Uterus (tissue), 4 donors: ENCODE data around the gene YOD1. TPM values are rescaled to one million over a fixed set of nuclear protein-coding genes. Genes with fewer than 3 reads are reported as not detected.

ENCODE experiments used
- DNase-seq, 2 donors: peaks; one replicate each; pipeline ENCODE4 v3.0.0-alpha.2; 2019 to 2020
- H3K27ac ChIP-seq, 2 donors: fragments of 200-600 bp; sonication (generic); 1 replicate in 1 of 2; 2 replicates in 1 of 2; pipeline ENCODE4 v1.5.1; 2016 to 2018
- H3K27me3 ChIP-seq, 2 donors: fragments of 200-600 bp; sonication (generic); one replicate each; pipeline ENCODE4 v1.5.1; 2018 to 2019; ENCODE audit warnings: control low read depth in 1 of 2
- H3K36me3 ChIP-seq, 2 donors: fragments of 200-600 bp; sonication (generic); one replicate each; pipeline ENCODE4 v1.5.1; 2019; ENCODE audit warnings: control low read depth in 1 of 2
- H3K4me1 ChIP-seq, 2 donors: fragments of 200-600 bp; sonication (generic); one replicate each; pipeline ENCODE4 v1.5.1; 2018 to 2019; ENCODE audit warnings: control low read depth in 1 of 2
- H3K4me3 ChIP-seq, 2 donors: fragments of 200-600 bp; sonication (generic); 1 replicate in 1 of 2; 2 replicates in 1 of 2; pipeline ENCODE4 v1.5.1; 2018 to 2019; ENCODE audit warnings: mild to moderate bottlenecking in 1 of 2
- H3K9me3 ChIP-seq, 2 donors: fragments of 200-600 bp; sonication (generic); one replicate each; pipeline ENCODE4 v1.5.1; 2019; ENCODE audit warnings: control low read depth in 1 of 2
- POLR2A ChIP-seq, 2 donors: fragments of 450-650 bp; IDR thresholded peaks; one replicate each; pipeline ENCODE4 v1.6.1; 2016; ENCODE audit warnings: antibody characterized with exemption in 2 of 2, mild to moderate bottlenecking in 1 of 2, moderate library complexity in 1 of 2
- intact Hi-C: fragments of 100-400 bp; cut with DNase I; formaldehyde crosslinking; loops from one replicate; pipeline ENCODE4 v1.15.1; 2023; ENCODE audit warnings: low total_unique reads
- total RNA-seq, 4 donors: library from RNA; depleted of rRNA in 3 of 4; stranded (reverse); fragments of >200 nt in 3 of 4; gene quantifications; one replicate each; pipeline versions ENCODE4 v1.1.0 to v1.2.4, GENCODE V29; 2014 to 2023
- TF ChIP-seq, protein P1 (sequence below), 4 experiments: fragments of 200-600 bp in 2 of 4; fragments of 450-650 bp in 2 of 4; sonication (generic) in 2 of 4; IDR thresholded peaks; one replicate each; pipeline ENCODE4 v1.5.1; 2016 to 2019; ENCODE audit warnings: antibody characterized with exemption in 4 of 4, mild to moderate bottlenecking in 2 of 4, moderate library complexity in 1 of 4
- donor health status: DM: yes; HTN: yes; CAD: no.

The YOD1 gene
- total RNA-seq, 4 donors from 2014 or later, result 3.3 to 17.1 (median 7.6) TPM

DNA sequence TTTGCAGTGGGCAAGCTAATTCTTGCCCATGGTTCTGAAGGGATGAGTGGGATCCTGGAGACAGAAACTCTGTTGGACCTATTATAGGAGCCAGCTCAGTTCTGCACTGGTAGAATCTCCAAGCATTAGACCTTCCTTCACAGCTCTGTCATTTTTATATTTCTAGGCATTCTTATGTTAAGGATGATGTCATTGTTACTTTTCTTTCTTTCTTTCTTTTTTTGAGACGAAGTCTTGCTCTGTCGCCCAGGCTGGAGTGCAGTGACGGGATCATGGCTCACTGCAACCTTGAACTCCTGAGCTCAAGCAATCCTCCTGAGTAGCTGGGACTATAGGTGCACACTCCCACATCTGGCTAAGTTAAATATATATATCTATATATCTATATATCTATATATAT is 9.6 kb upstream of the YOD1 start:
- Histone ChIP-seq H3K36me3 (no peaks in the 10 kb centered on the region), H3K4me3 (no peak overlapping the region), H3K27ac (no peak overlapping the region), H3K4me1 (no peaks in the 10 kb centered on the region), H3K9me3 (no peaks in the 10 kb centered on the region), H3K27me3 (no peaks in the 10 kb centered on the region)
- TF ChIP-seq, protein P1, sequence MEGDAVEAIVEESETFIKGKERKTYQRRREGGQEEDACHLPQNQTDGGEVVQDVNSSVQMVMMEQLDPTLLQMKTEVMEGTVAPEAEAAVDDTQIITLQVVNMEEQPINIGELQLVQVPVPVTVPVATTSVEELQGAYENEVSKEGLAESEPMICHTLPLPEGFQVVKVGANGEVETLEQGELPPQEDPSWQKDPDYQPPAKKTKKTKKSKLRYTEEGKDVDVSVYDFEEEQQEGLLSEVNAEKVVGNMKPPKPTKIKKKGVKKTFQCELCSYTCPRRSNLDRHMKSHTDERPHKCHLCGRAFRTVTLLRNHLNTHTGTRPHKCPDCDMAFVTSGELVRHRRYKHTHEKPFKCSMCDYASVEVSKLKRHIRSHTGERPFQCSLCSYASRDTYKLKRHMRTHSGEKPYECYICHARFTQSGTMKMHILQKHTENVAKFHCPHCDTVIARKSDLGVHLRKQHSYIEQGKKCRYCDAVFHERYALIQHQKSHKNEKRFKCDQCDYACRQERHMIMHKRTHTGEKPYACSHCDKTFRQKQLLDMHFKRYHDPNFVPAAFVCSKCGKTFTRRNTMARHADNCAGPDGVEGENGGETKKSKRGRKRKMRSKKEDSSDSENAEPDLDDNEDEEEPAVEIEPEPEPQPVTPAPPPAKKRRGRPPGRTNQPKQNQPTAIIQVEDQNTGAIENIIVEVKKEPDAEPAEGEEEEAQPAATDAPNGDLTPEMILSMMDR (IDR thresholded peaks at IDR 0.05), result no peak
- no peak for TF ChIP-seq POLR2A (IDR thresholded peaks at IDR 0.05)
- intact Hi-C loops, result no loop called here
- DNase-seq, result no peak

DNA sequence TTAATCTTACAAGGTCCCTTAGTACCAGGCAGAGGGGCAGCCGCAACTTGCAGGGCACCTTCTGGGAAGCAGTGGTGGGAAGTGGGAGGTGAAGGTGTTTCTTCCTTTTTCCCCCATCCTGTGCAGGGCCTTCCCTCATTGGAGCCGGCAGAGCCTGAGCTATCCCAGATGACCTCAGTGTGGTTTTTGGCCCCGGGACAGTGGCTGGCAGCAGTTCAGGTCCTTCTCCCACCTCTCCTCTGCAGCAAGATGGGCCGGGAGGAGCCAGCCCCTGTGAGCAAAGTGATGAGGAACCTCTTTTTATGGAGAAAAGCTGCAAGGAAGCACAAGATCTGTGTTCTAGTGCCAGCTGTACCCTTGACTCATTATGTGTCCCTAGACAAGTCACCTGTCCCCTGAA is 8.9 kb upstream of the YOD1 start:
- Histone ChIP-seq H3K9me3 (no peaks in the 10 kb centered on the region), H3K27me3 (no peaks in the 10 kb centered on the region), H3K4me1 (no peaks in the 10 kb centered on the region), H3K27ac (no peak overlapping the region), H3K36me3 (no peaks in the 10 kb centered on the region), H3K4me3 (no peak overlapping the region)
- intact Hi-C loops, result no loop called here
- TF ChIP-seq, protein P1 (IDR thresholded peaks at IDR 0.05), result no peak
- TF ChIP-seq POLR2A (IDR thresholded peaks at IDR 0.05), result no peak
- no peak for DNase-seq

DNA sequence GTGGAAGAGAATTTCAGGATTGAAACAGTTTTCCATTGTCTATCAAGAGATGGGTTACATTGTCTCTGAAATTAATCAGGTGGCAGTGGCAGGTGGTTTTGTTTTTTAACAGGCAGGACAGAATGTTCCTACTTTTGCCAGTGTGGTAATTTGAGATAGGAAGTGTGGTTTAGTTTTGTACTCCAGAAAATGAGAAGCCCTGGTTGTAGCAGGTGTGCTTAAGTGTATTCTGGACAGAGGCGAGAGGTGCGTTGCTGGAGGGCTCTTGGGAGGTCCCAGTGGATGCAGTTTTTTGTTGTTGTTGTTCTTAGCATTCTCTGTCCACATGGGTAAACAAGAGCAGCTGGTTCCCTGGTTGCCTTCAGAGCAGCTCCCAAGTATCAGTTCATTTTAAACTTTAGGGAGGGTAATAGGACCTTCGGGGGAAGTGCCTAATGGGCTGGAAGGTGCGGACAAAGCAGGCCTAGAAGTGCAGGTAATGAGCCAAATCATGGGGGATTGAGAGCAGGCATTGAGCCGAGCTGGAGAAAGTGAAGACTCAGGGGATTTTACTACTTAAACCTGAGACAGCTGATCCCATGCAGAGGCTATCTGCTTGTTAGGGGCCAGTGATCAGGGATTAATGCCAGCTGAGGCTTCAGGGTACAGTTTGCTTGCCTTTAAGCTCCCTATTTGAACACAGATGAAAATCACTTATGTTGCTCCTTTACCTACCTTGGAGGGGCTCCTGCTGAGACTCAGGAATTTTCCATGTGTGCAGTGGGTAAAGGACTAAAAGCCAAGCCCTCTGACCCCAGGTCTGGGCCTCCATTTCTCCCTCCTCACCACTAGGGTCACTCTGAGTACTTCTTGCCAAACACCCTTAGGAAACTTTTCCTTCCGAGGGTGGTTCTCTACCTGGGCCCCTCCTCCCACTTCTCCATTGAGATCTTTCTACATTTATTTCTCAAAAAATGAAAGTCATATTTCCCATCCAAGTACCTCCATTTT is 8.2 kb upstream of the YOD1 start:
- H3K27ac ChIP-seq, result no peak overlapping the region
- H3K9me3 ChIP-seq, result no peaks in the 10 kb centered on the region
- no peaks in the 10 kb centered on the region for H3K27me3 ChIP-seq
- intact Hi-C loops, result no loop called here
- no peak for TF ChIP-seq POLR2A (IDR thresholded peaks at IDR 0.05)
- TF ChIP-seq, protein P1 (IDR thresholded peaks at IDR 0.05), result no peak
- H3K4me1 ChIP-seq, result no peaks in the 10 kb centered on the region
- no peaks in the 10 kb centered on the region for H3K36me3 ChIP-seq
- no peak overlapping the region for H3K4me3 ChIP-seq
- no peak for DNase-seq

DNA sequence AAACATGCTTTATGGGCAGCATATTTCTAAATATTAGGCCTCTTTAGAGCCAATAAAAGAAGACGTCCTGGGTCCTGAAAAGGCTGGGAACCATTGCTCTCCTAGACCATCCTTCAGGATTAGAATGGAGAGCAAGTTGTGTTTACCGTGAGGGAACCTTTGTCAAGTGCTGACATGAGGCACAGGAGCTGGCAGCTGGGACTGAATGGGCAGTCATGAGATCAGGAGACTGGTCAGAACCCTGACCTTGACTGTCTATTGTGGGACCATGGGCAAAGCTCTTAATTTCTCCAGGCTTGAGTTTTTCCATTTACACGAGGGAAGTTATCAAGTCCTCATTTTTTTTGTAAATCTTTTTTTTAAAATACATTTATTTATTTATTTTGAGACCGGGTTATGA is 7.2 kb upstream of the YOD1 start:
- Histone ChIP-seq H3K27me3 (no peaks in the 10 kb centered on the region), H3K36me3 (no peaks in the 10 kb centered on the region), H3K4me3 (no peak overlapping the region), H3K9me3 (no peaks in the 10 kb centered on the region), H3K4me1 (no peaks in the 10 kb centered on the region), H3K27ac (no peak overlapping the region)
- no peak for DNase-seq
- intact Hi-C loops, result no loop called here
- TF ChIP-seq, protein P1 (IDR thresholded peaks at IDR 0.05), result no peak
- no peak for TF ChIP-seq POLR2A (IDR thresholded peaks at IDR 0.05)

DNA sequence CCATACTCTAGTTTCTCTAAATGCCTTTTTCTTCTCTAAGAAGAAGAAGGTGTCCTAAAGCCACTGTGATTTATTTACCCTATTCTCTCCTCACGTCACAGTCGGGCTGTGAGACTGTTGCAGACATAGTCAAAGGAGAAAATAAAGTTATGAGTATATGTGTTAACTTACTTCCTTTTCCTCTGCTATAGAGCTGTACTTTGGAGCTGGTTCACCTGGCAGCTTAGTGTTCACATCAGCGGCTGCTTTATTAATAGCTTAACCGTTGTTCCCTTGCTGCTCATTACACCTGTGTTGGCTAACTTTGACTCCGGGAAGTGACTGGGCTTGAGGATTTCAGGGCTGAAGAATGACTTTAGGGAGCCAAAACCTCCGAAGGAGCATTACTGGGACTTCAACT is 5.7 kb upstream of the YOD1 start:
- no peaks in the 10 kb centered on the region for H3K27me3 ChIP-seq
- TF ChIP-seq, protein P1 (IDR thresholded peaks at IDR 0.05), result no peak
- H3K27ac ChIP-seq, result no peak overlapping the region
- intact Hi-C loops, result no loop called here
- no peaks in the 10 kb centered on the region for H3K9me3 ChIP-seq
- no peak for DNase-seq
- no peaks in the 10 kb centered on the region for H3K4me1 ChIP-seq
- H3K4me3 ChIP-seq, result no peak overlapping the region
- H3K36me3 ChIP-seq, result no peaks in the 10 kb centered on the region
